PFSK-1 (cell line): ENCODE data around the gene STK40.

ENCODE experiments used
- FOXP2 ChIP-seq: optimal IDR thresholded peaks from 2 replicates; pipeline ENCODE3; 2011; ENCODE audit warnings: borderline replicate concordance, control low read depth, inconsistent platforms; ENCODE audit not compliant: insufficient read depth; ENCODE audit errors: extremely low read length, extremely low read depth
- POLR2AphosphoS5 ChIP-seq: IDR thresholded peaks from 2 replicates; pipeline ENCODE4 v1.6.1; 2012; ENCODE audit warnings: low read depth, mild to moderate bottlenecking, control low read depth, low read length, moderate library complexity
- SIN3A ChIP-seq: IDR thresholded peaks from 2 replicates; pipeline ENCODE4 v1.6.1; 2012; ENCODE audit warnings: mild to moderate bottlenecking, low read length, moderate library complexity, borderline replicate concordance; ENCODE audit not compliant: insufficient read depth
- TAF1 ChIP-seq: IDR thresholded peaks from 2 replicates; pipeline ENCODE4 v1.6.1; 2012; ENCODE audit warnings: low read length, control low read depth, borderline replicate concordance; ENCODE audit not compliant: insufficient read depth
- TF ChIP-seq, protein P1 (sequence below), 2 experiments: IDR thresholded peaks; 2 replicates each; pipeline versions ENCODE4 v1.6.1 to v1.8.0; 2011 to 2012; ENCODE audit warnings: low read depth in 2 of 2, low read length in 2 of 2, control low read depth in 1 of 2, inconsistent platforms in 1 of 2, mild to moderate bottlenecking in 1 of 2, moderate library complexity in 1 of 2; ENCODE audit not compliant: insufficient read depth in 1 of 2

STK40 gene

DNA sequence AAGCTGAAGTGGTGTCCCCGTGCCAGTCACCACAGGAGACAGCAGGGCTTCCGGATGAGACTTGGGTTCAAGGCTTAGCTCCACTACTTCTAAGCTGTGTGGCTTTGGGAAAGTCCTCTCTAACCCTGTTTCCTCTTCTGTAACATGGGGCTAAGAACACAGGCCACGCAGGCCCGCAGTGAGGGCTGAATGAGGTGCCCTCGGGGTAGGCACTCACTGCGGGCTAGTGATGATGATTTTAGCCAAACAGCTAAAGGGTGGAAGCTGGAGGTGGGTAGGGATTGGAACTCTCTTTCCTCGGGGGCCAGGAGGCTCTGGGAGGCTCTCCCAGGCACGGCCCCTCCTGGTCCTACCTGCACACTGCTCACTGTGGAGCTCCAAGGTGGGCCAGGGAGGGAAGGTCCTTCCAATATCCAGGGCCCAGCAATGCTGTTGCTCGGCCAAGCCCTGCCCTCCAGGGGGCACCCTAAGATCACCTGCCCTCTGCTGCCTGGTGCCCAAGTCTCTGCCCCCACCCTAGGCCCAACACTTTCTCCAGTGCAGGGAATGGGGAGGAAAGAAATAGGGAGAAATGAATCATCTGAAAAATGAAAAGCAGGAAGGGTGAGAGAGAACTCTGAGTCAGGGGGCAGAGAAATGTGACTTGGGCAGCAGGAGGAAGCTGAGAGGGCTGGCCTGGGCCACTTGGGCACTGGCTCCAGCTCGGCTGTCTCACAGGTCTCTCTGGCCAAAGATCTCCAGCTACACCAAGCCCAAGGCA lies 43.1 kb downstream of the STK40 start:
- TF ChIP-seq POLR2AphosphoS5 (no peak), TAF1 (no peak), FOXP2 (no peak), SIN3A (no peak)
- TF ChIP-seq, protein P1, sequence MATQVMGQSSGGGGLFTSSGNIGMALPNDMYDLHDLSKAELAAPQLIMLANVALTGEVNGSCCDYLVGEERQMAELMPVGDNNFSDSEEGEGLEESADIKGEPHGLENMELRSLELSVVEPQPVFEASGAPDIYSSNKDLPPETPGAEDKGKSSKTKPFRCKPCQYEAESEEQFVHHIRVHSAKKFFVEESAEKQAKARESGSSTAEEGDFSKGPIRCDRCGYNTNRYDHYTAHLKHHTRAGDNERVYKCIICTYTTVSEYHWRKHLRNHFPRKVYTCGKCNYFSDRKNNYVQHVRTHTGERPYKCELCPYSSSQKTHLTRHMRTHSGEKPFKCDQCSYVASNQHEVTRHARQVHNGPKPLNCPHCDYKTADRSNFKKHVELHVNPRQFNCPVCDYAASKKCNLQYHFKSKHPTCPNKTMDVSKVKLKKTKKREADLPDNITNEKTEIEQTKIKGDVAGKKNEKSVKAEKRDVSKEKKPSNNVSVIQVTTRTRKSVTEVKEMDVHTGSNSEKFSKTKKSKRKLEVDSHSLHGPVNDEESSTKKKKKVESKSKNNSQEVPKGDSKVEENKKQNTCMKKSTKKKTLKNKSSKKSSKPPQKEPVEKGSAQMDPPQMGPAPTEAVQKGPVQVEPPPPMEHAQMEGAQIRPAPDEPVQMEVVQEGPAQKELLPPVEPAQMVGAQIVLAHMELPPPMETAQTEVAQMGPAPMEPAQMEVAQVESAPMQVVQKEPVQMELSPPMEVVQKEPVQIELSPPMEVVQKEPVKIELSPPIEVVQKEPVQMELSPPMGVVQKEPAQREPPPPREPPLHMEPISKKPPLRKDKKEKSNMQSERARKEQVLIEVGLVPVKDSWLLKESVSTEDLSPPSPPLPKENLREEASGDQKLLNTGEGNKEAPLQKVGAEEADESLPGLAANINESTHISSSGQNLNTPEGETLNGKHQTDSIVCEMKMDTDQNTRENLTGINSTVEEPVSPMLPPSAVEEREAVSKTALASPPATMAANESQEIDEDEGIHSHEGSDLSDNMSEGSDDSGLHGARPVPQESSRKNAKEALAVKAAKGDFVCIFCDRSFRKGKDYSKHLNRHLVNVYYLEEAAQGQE (IDR thresholded peaks at IDR 0.05; ENCODE audit: insufficient read depth in 1 of 2, low read depth in 2 of 2, low read length in 2 of 2) = no peak

- TF ChIP-seq FOXP2 (no peak), SIN3A (no peak), POLR2AphosphoS5 (no peak), TAF1 (no peak)
- TF ChIP-seq, protein P1 (IDR thresholded peaks at IDR 0.05; ENCODE audit: insufficient read depth in 1 of 2, low read depth in 2 of 2, low read length in 2 of 2) = no peak
Observed at GRCh38 chr1:36341626-36342320, 44.0 kb downstream of the STK40 start.

DNA sequence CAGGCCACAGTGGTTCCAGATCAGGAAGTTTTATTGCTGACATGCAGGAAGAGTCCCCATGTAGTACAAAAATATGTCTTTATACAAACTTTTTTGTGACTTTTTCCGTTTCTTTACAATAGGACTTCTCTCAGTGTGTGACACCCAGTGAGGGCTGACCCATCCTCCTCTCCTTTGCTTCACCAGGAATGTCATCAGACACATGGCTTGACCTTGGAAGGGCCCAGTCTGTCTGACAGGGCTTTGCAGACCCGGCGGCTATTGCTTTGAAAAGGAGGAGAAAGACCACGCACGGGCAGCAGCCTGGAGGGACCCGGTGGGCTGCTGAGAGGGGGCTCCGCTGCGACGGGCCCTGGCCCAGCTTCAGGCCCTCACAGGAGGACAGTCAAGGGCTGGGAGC lies 46.1 kb downstream of the STK40 start:
- TF ChIP-seq, protein P1 (IDR thresholded peaks at IDR 0.05; ENCODE audit: insufficient read depth in 1 of 2, low read depth in 2 of 2, low read length in 2 of 2) = no peak
- TF ChIP-seq TAF1 (no peak), SIN3A (no peak), FOXP2 (no peak), POLR2AphosphoS5 (no peak)

- TF ChIP-seq POLR2AphosphoS5 (no peak), TAF1 (no peak), FOXP2 (no peak), SIN3A (no peak)
- TF ChIP-seq, protein P1 (IDR thresholded peaks at IDR 0.05; ENCODE audit: insufficient read depth in 1 of 2, low read depth in 2 of 2, low read length in 2 of 2) = no peak
Observed at GRCh38 chr1:36339215-36339614, 46.5 kb downstream of the STK40 start.
